Calu3 (cell line): ENCODE data around the gene GALNS. TPM values are rescaled to one million over a fixed set of nuclear protein-coding genes. Genes with fewer than 3 reads are reported as not detected.

Source experiments
- BruUV-seq: library from RNA; stranded (reverse); fragments of 400-500 nt; replicated peaks from 2 replicates; lab custom pipeline; 2021; lab: Mats Ljungman, UMichigan
- CTCF ChIA-PET: fragments of 300-600 bp; sonication (Branson Sonifier 250); formaldehyde crosslinking; loops from one replicate; lab custom pipeline; 2022; ENCODE audit warnings: antibody characterized with exemption; lab: Charles Lee
- DNase-seq: peaks from one replicate; pipeline ENCODE4 v3.0.0; 2022
- H3K27ac Mint-ChIP-seq: one replicate; pipeline ENCODE4 v1.8.0; 2022; ENCODE audit warnings: mixed read lengths; ENCODE audit not compliant: unreplicated experiment
- H3K27me3 Mint-ChIP-seq: one replicate; pipeline ENCODE4 v1.8.0; 2022; ENCODE audit warnings: mixed read lengths; ENCODE audit not compliant: unreplicated experiment
- H3K36me3 Mint-ChIP-seq: one replicate; pipeline ENCODE4 v1.8.0; 2022; ENCODE audit warnings: mild to moderate bottlenecking, moderate library complexity, mixed read lengths; ENCODE audit not compliant: insufficient read depth, unreplicated experiment
- H3K4me1 Mint-ChIP-seq: one replicate; pipeline ENCODE4 v1.8.0; 2022; ENCODE audit warnings: mild to moderate bottlenecking, low read depth, mixed read lengths; ENCODE audit not compliant: unreplicated experiment
- H3K4me3 Mint-ChIP-seq: one replicate; pipeline ENCODE4 v1.8.0; 2022; ENCODE audit warnings: mild to moderate bottlenecking, low read depth, moderate library complexity, mixed read lengths; ENCODE audit not compliant: unreplicated experiment
- H3K9me3 Mint-ChIP-seq: one replicate; pipeline ENCODE4 v1.8.0; 2022; ENCODE audit warnings: low read depth, mixed read lengths; ENCODE audit not compliant: unreplicated experiment
- CTCF ChIP-seq: fragments of 200-600 bp; IDR thresholded peaks from one replicate; pipeline ENCODE4 v1.8.0; 2022; ENCODE audit warnings: antibody characterized with exemption; ENCODE audit not compliant: unreplicated experiment
- intact Hi-C: fragments of 100-400 bp; cut with micrococcal nuclease; formaldehyde crosslinking; loops from one replicate; pipeline ENCODE4 v1.10.0; 2022; ENCODE audit not compliant: unreplicated experiment
- total RNA-seq: library from RNA; stranded (reverse); gene quantifications from 2 replicates; pipeline ENCODE4 v1.2.3, GENCODE V29; 2022

Gene GALNS
- total RNA-seq, 1 experiment from 2014 or later = 50.4 TPM

GRCh38 chr16:88822281-88823040, 34.3 kb downstream of the GALNS start:
- no peak for TF ChIP-seq CTCF
- H3K27ac Mint-ChIP-seq = no peak overlapping the region
- CTCF ChIA-PET = no interaction called here
- H3K9me3 Mint-ChIP-seq = no peaks in the 10 kb centered on the region
- H3K36me3 Mint-ChIP-seq = peaks cover 6% of the 10 kb centered on the region
- intact Hi-C loops = no loop called here
- no TSS peak for BruUV-seq
- no peaks in the 10 kb centered on the region for H3K4me1 Mint-ChIP-seq
- H3K4me3 Mint-ChIP-seq = no peak overlapping the region
- no peak for DNase-seq
- H3K27me3 Mint-ChIP-seq = no peaks in the 10 kb centered on the region

- no TSS peak for BruUV-seq
- CTCF ChIA-PET = no interaction called here
- H3K4me1 Mint-ChIP-seq = no peaks in the 10 kb centered on the region
These were observed 35.4 kb downstream of the GALNS start for GRCh38 chr16:88821168-88821850.

GRCh38 chr16:88820385-88821025, 36.2 kb downstream of the GALNS start:
- Mint-ChIP-seq H3K4me3 (no peak overlapping the region), H3K4me1 (no peaks in the 10 kb centered on the region), H3K27ac (no peak overlapping the region), H3K9me3 (no peaks in the 10 kb centered on the region), H3K36me3 (peaks cover 8% of the 10 kb centered on the region), H3K27me3 (no peaks in the 10 kb centered on the region)
- CTCF ChIA-PET = no interaction called here
- DNase-seq = no peak
- no TSS peak for BruUV-seq
- intact Hi-C loops = no loop called here
- TF ChIP-seq CTCF = no peak

More at GRCh38 chr16:88821168-88821850, 35.4 kb downstream of the GALNS start:
- no peak for TF ChIP-seq CTCF
- Mint-ChIP-seq H3K4me3 (no peak overlapping the region), H3K27me3 (no peaks in the 10 kb centered on the region), H3K27ac (no peak overlapping the region), H3K36me3 (peaks cover 8% of the 10 kb centered on the region), H3K9me3 (no peaks in the 10 kb centered on the region)
- intact Hi-C loops = no loop called here
- DNase-seq = no peak

- intact Hi-C loops = loop anchor here (5.0 kb wide), 1 partner anchor 398 kb away; the partner anchor contains the start of gene ZNF778
These were observed 37.6 kb downstream of the GALNS start for GRCh38 chr16:88819126-88819525.

More at GRCh38 chr16:88819126-88819525, 37.6 kb downstream of the GALNS start:
- CTCF ChIA-PET = interaction anchor here (1.6 kb wide), 1 partner anchor 39 kb away, joined by 4 read pairs; no protein-coding TSS in a partner anchor
- Mint-ChIP-seq H3K36me3 (peaks cover 8% of the 10 kb centered on the region), H3K9me3 (no peaks in the 10 kb centered on the region), H3K27ac (no peak overlapping the region), H3K27me3 (no peaks in the 10 kb centered on the region), H3K4me1 (no peaks in the 10 kb centered on the region), H3K4me3 (no peak overlapping the region)
- no peak for DNase-seq
- BruUV-seq = no TSS peak
- no peak for TF ChIP-seq CTCF
